ENCODE data around the gene BCLAF1. TPM values are rescaled to one million over a fixed set of nuclear protein-coding genes. Genes with fewer than 3 reads are reported as not detected.

BCLAF1 gene
- total and polyA plus RNA-seq, 2 of the 8 experiments (the other 6 are each of a cell fraction or from before 2014, with no cell fraction given): 30.5 to 230 TPM

DNA sequence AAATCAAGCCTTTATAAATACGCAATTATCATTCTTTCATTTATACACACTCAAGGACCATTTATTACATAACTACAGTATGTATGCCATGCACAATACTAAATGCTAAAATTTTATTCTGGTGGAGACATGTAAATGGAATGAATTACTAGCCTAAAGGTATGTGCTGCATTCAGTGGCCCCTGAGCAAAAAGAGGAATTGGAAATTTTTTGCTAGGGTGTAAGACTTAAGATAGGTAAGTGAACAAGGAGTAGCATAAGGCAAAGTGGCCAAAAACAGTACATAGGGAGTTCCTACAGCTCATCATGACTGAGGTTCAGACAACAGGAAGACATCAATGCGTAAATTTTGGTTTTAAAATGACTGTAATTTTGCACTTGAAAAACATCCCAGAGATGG is 37.2 kb downstream of the BCLAF1 start:
- CTCF ChIA-PET (ENCODE audit: partially characterized antibody): interaction anchor here (1.1 to 2.5 kb wide), 2 partner anchors 11 to 298 kb away, joined by 4 to 6 read pairs; partner anchors contain the start of gene MAP7
- DNase-seq (ENCODE audit: low read depth in 1 of 2, low spot score in 2 of 2): no peak

More for the DNA sequence above, 37.2 kb downstream of the BCLAF1 start:
- no peak overlapping the region for H3K4me3 ChIP-seq (ENCODE audit: extremely low read depth in 1 of 4, insufficient read depth in 2 of 4, low read depth in 3 of 4, low read length in 4 of 4)
- 93 to 100% methylated on average over 1 to 2 of the region's 2 CpGs for WGBS, 2 experiments (ENCODE audit: extremely low coverage in 1 of 2, insufficient coverage in 1 of 2, insufficient read length in 1 of 2, insufficient replicate concordance in 2 of 2, low coverage in 1 of 2, low lambda C conversion rate in 2 of 2, missing lambda C conversion rate in 1 of 2)
- H3K9me3 ChIP-seq (ENCODE audit: insufficient read depth in 2 of 2, low read depth in 1 of 2, low read length in 1 of 2): no peaks in the 10 kb centered on the region
- no peak for FAIRE-seq
- no peak overlapping the region for H3K4ac ChIP-seq (replicated peaks; ENCODE audit: insufficient read length, low read depth, low read length)
- no peak overlapping the region for H3K56ac ChIP-seq (replicated peaks; ENCODE audit: insufficient read length, low read depth, low read length)
- no peak overlapping the region for H3K14ac ChIP-seq (ENCODE audit: insufficient read length)
- no peak overlapping the region for H4K8ac ChIP-seq (ENCODE audit: extremely low read depth, insufficient read depth, low read length)
- H2BK5ac ChIP-seq (ENCODE audit: low read depth, low read length): no peak overlapping the region
- H3K27me3 ChIP-seq (replicated peaks in 1 of 4; ENCODE audit: control insufficient read depth in 3 of 4, extremely low read depth in 1 of 4, insufficient read depth in 3 of 4, low read length in 3 of 4): no peaks in the 10 kb centered on the region
- no peak overlapping the region for H3K4me2 ChIP-seq (ENCODE audit: insufficient read depth in 1 of 2, low read depth in 2 of 2, low read length in 2 of 2)
- H2AFZ ChIP-seq (ENCODE audit: low read length): no peak overlapping the region
- peaks cover 0 to 6% of the 10 kb centered on the region in 2 experiments; a peak in 2 of 4 replicates for H3K79me2 ChIP-seq (ENCODE audit: control insufficient read depth in 1 of 2, insufficient read depth in 2 of 2, low read length in 2 of 2)
- POLR2A ChIA-PET (ENCODE audit: partially characterized antibody): interaction anchor here (3.6 to 11.1 kb wide), 2 partner anchors 11 to 36 kb away, joined by 11 to 115 read pairs; partner anchors contain the start of gene BCLAF1
- peaks cover 0 to under 1% (median 0%) of the 10 kb centered on the region in 4 experiments; a peak in 2 of 8 replicates for H3K36me3 ChIP-seq (ENCODE audit: control insufficient read depth in 2 of 4, insufficient read depth in 4 of 4, low read length in 3 of 4)
- H4K5ac ChIP-seq (ENCODE audit: insufficient read length, low read depth, low read length): no peak overlapping the region
- TF ChIP-seq RFX5 (IDR thresholded peaks at IDR 0.05; ENCODE audit: borderline replicate concordance, low read depth, low read length): no peak
- TF ChIP-seq CTBP2 (IDR thresholded peaks at IDR 0.05; ENCODE audit: borderline replicate concordance, insufficient read depth, insufficient read length, low read length): no peak
- no peak for TF ChIP-seq GTF2F1 (IDR thresholded peaks at IDR 0.05; ENCODE audit: borderline replicate concordance, low read depth, low read length)
- TF ChIP-seq SUZ12 (IDR thresholded peaks at IDR 0.05; ENCODE audit: low read length): no peak
- no peak for TF ChIP-seq PHF8 (conservative IDR thresholded peaks at IDR 0.05; ENCODE audit: low read depth, low read length)
- no peak overlapping the region for H2BK120ac ChIP-seq (replicated peaks; ENCODE audit: low read depth, low read length)
- H2AK5ac ChIP-seq (ENCODE audit: low read depth, low read length): no peak overlapping the region
- peaks cover 0 to 3% (median 0%) of the 10 kb centered on the region in 4 experiments; a peak in 2 of 7 replicates for H3K4me1 ChIP-seq (replicated peaks in 1 of 4; ENCODE audit: control insufficient read depth in 3 of 4, insufficient read depth in 4 of 4, low read length in 3 of 4)
- H4K91ac ChIP-seq (replicated peaks; ENCODE audit: insufficient read length, low read length): no peak overlapping the region
- no peak overlapping the region for H3K18ac ChIP-seq (ENCODE audit: extremely low read depth, low read length)
- no peak overlapping the region for H3K9ac ChIP-seq (replicated peaks in 1 of 4; ENCODE audit: extremely low read depth in 1 of 4, low read depth in 3 of 4, low read length in 3 of 4)
- H3K23ac ChIP-seq (ENCODE audit: insufficient read length): no peak overlapping the region
- no peak overlapping the region for H2BK15ac ChIP-seq (ENCODE audit: low read length)
- H4K20me1 ChIP-seq (replicated peaks in 1 of 2; ENCODE audit: control insufficient read depth in 1 of 2, insufficient read depth in 2 of 2, low read length in 2 of 2): no peaks in the 10 kb centered on the region
- H2BK12ac ChIP-seq (ENCODE audit: low read depth, low read length): no peak overlapping the region
- H2BK20ac ChIP-seq (ENCODE audit: low read length): no peak overlapping the region
- no peak overlapping the region for H3K27ac ChIP-seq (ENCODE audit: low read depth, low read length)
- no peaks in the 10 kb centered on the region for H3K79me1 ChIP-seq (ENCODE audit: low read depth, low read length)
- peaks cover 2% of the 10 kb centered on the region; the same call in 1 of the 2 replicates for H3K23me2 ChIP-seq (ENCODE audit: low read depth, low read length)

All from H1 (cell line).